Measurements from ENCODE around the gene SGK2.

The SGK2 gene

GRCh38 chr20:43537921-43538877 lies 20.6 kb upstream of the SGK2 start:
- Histone ChIP-seq H3K27me3 (ENCODE audit: control insufficient read depth in 1 of 2, insufficient read depth in 2 of 2, low read length in 2 of 2) (no peaks in the 10 kb centered on the region), H3K27ac (ENCODE audit: low read depth, low read length) (no peak overlapping the region), H3K36me3 (ENCODE audit: insufficient read depth, low read length) (peaks cover 14% of the 10 kb centered on the region), H3K4me3 (ENCODE audit: low read depth in 1 of 2, low read length in 2 of 2) (no peak overlapping the region), H3K9me3 (ENCODE audit: low read length) (no peaks in the 10 kb centered on the region), H3K9ac (ENCODE audit: low read length) (no peak overlapping the region), H3K4me1 (ENCODE audit: insufficient read depth, low read length) (no peaks in the 10 kb centered on the region)

GRCh38 chr20:43538878-43539700 lies 19.7 kb upstream of the SGK2 start:
- no peaks in the 10 kb centered on the region for H3K9me3 ChIP-seq (ENCODE audit: low read length)
- H3K9ac ChIP-seq (ENCODE audit: low read length), result no peak overlapping the region
- H3K27ac ChIP-seq (ENCODE audit: low read depth, low read length), result no peak overlapping the region
- no peaks in the 10 kb centered on the region for H3K4me1 ChIP-seq (ENCODE audit: insufficient read depth, low read length)
- peaks cover 19% of the 10 kb centered on the region for H3K36me3 ChIP-seq (ENCODE audit: insufficient read depth, low read length)
- H3K4me3 ChIP-seq (ENCODE audit: low read depth in 1 of 2, low read length in 2 of 2), result no peak overlapping the region
- no peaks in the 10 kb centered on the region for H3K27me3 ChIP-seq (ENCODE audit: control insufficient read depth in 1 of 2, insufficient read depth in 2 of 2, low read length in 2 of 2)

- Histone ChIP-seq H3K4me1 (ENCODE audit: insufficient read depth, low read length) (no peaks in the 10 kb centered on the region), H3K36me3 (ENCODE audit: insufficient read depth, low read length) (peaks cover 18% of the 10 kb centered on the region), H3K9ac (ENCODE audit: low read length) (no peak overlapping the region), H3K4me3 (ENCODE audit: low read depth in 1 of 2, low read length in 2 of 2) (no peak overlapping the region), H3K9me3 (ENCODE audit: low read length) (no peaks in the 10 kb centered on the region), H3K27ac (ENCODE audit: low read depth, low read length) (no peak overlapping the region), H3K27me3 (ENCODE audit: control insufficient read depth in 1 of 2, insufficient read depth in 2 of 2, low read length in 2 of 2) (no peaks in the 10 kb centered on the region)
Measured at GRCh38 chr20:43539975-43540672, 18.7 kb upstream of the SGK2 start.

GRCh38 chr20:43540673-43541060 lies 18.2 kb upstream of the SGK2 start:
- Histone ChIP-seq H3K9me3 (ENCODE audit: low read length) (no peaks in the 10 kb centered on the region), H3K9ac (ENCODE audit: low read length) (no peak overlapping the region), H3K36me3 (ENCODE audit: insufficient read depth, low read length) (peaks cover 15% of the 10 kb centered on the region), H3K4me3 (ENCODE audit: low read depth in 1 of 2, low read length in 2 of 2) (no peak overlapping the region), H3K27ac (ENCODE audit: low read depth, low read length) (no peak overlapping the region), H3K27me3 (ENCODE audit: control insufficient read depth in 1 of 2, insufficient read depth in 2 of 2, low read length in 2 of 2) (no peaks in the 10 kb centered on the region), H3K4me1 (ENCODE audit: insufficient read depth, low read length) (no peaks in the 10 kb centered on the region)

- Histone ChIP-seq H3K27me3 (ENCODE audit: control insufficient read depth in 1 of 2, insufficient read depth in 2 of 2, low read length in 2 of 2) (no peaks in the 10 kb centered on the region), H3K36me3 (ENCODE audit: insufficient read depth, low read length) (peaks cover 15% of the 10 kb centered on the region), H3K9me3 (ENCODE audit: low read length) (no peaks in the 10 kb centered on the region), H3K4me1 (ENCODE audit: insufficient read depth, low read length) (no peaks in the 10 kb centered on the region), H3K27ac (ENCODE audit: low read depth, low read length) (no peak overlapping the region), H3K4me3 (ENCODE audit: low read depth in 1 of 2, low read length in 2 of 2) (no peak overlapping the region), H3K9ac (ENCODE audit: low read length) (no peak overlapping the region)
Measured at GRCh38 chr20:43541214-43541613, 17.6 kb upstream of the SGK2 start.

- H3K27ac ChIP-seq (ENCODE audit: low read depth, low read length), result no peak overlapping the region
- no peak overlapping the region for H3K4me3 ChIP-seq (ENCODE audit: low read depth in 1 of 2, low read length in 2 of 2)
- no peaks in the 10 kb centered on the region for H3K4me1 ChIP-seq (ENCODE audit: insufficient read depth, low read length)
- no peaks in the 10 kb centered on the region for H3K27me3 ChIP-seq (ENCODE audit: control insufficient read depth in 1 of 2, insufficient read depth in 2 of 2, low read length in 2 of 2)
- H3K9me3 ChIP-seq (ENCODE audit: low read length), result no peaks in the 10 kb centered on the region
- H3K36me3 ChIP-seq (ENCODE audit: insufficient read depth, low read length), result peaks cover 15% of the 10 kb centered on the region
- H3K9ac ChIP-seq (ENCODE audit: low read length), result no peak overlapping the region
Measured at GRCh38 chr20:43542161-43542560, 16.7 kb upstream of the SGK2 start.

GRCh38 chr20:43542674-43543073 lies 16.2 kb upstream of the SGK2 start:
- Histone ChIP-seq H3K27ac (ENCODE audit: low read depth, low read length) (no peak overlapping the region), H3K4me1 (ENCODE audit: insufficient read depth, low read length) (no peaks in the 10 kb centered on the region), H3K4me3 (ENCODE audit: low read depth in 1 of 2, low read length in 2 of 2) (no peak overlapping the region), H3K27me3 (ENCODE audit: control insufficient read depth in 1 of 2, insufficient read depth in 2 of 2, low read length in 2 of 2) (no peaks in the 10 kb centered on the region), H3K36me3 (ENCODE audit: insufficient read depth, low read length) (peaks cover 15% of the 10 kb centered on the region), H3K9ac (ENCODE audit: low read length) (no peak overlapping the region), H3K9me3 (ENCODE audit: low read length) (no peaks in the 10 kb centered on the region)

- H3K9ac ChIP-seq (ENCODE audit: low read length), result no peak overlapping the region
- no peaks in the 10 kb centered on the region for H3K9me3 ChIP-seq (ENCODE audit: low read length)
- H3K27me3 ChIP-seq (ENCODE audit: control insufficient read depth in 1 of 2, insufficient read depth in 2 of 2, low read length in 2 of 2), result no peaks in the 10 kb centered on the region
- no peak overlapping the region for H3K4me3 ChIP-seq (ENCODE audit: low read depth in 1 of 2, low read length in 2 of 2)
- H3K36me3 ChIP-seq (ENCODE audit: insufficient read depth, low read length), result peaks cover 15% of the 10 kb centered on the region
- H3K4me1 ChIP-seq (ENCODE audit: insufficient read depth, low read length), result no peaks in the 10 kb centered on the region
- no peak overlapping the region for H3K27ac ChIP-seq (ENCODE audit: low read depth, low read length)
Measured at GRCh38 chr20:43543138-43543537, 15.7 kb upstream of the SGK2 start.

GRCh38 chr20:43544501-43544900 lies 14.3 kb upstream of the SGK2 start:
- Histone ChIP-seq H3K4me1 (ENCODE audit: insufficient read depth, low read length) (no peaks in the 10 kb centered on the region), H3K4me3 (ENCODE audit: low read depth in 1 of 2, low read length in 2 of 2) (no peak overlapping the region), H3K9ac (ENCODE audit: low read length) (no peak overlapping the region), H3K9me3 (ENCODE audit: low read length) (no peaks in the 10 kb centered on the region), H3K27me3 (ENCODE audit: control insufficient read depth in 1 of 2, insufficient read depth in 2 of 2, low read length in 2 of 2) (no peaks in the 10 kb centered on the region), H3K36me3 (ENCODE audit: insufficient read depth, low read length) (peaks cover 15% of the 10 kb centered on the region), H3K27ac (ENCODE audit: low read depth, low read length) (no peak overlapping the region)

GRCh38 chr20:43545837-43546578 lies 12.8 kb upstream of the SGK2 start:
- Histone ChIP-seq H3K4me1 (ENCODE audit: insufficient read depth, low read length) (no peaks in the 10 kb centered on the region), H3K27ac (ENCODE audit: low read depth, low read length) (no peak overlapping the region), H3K9ac (ENCODE audit: low read length) (no peak overlapping the region), H3K4me3 (ENCODE audit: low read depth in 1 of 2, low read length in 2 of 2) (no peak overlapping the region), H3K27me3 (ENCODE audit: control insufficient read depth in 1 of 2, insufficient read depth in 2 of 2, low read length in 2 of 2) (no peaks in the 10 kb centered on the region), H3K9me3 (ENCODE audit: low read length) (no peaks in the 10 kb centered on the region), H3K36me3 (ENCODE audit: insufficient read depth, low read length) (peaks cover 7% of the 10 kb centered on the region)
